GM12878 (cell line): ENCODE measurements around the gene DPH6. TPM values are rescaled to one million over a fixed set of nuclear protein-coding genes. Genes with fewer than 3 reads are reported as not detected.

Experiments
- ATAC-seq: fragments of 200-7000 bp; cut with Tn5 transposase; 3 replicates; pipeline ENCODE4 v1.9.1; 2020; ENCODE audit warnings: mild to moderate bottlenecking, moderate library complexity
- BruUV-seq: library from RNA; stranded (reverse); fragments of 400-500 nt; replicated peaks from 2 replicates; lab custom pipeline; 2021; lab: Mats Ljungman, UMichigan
- CTCF ChIA-PET: fragments of 300-600 bp; sonication (Branson Sonifier 250); formaldehyde crosslinking; extraction: SDS; loops from one replicate; lab custom pipeline; 2021; ENCODE audit warnings: inconsistent platforms; lab: Yijun Ruan, JAX
- POLR2A ChIA-PET: fragments of 350-600 bp; formaldehyde crosslinking; extraction: SDS; loops from one replicate; lab custom pipeline; 2021; ENCODE audit warnings: inconsistent platforms; lab: Charles Lee
- RAD21 ChIA-PET: fragments of 300-600 bp; sonication (Branson Sonifier 250); formaldehyde crosslinking; loops from one replicate; lab custom pipeline; 2023; ENCODE audit warnings: antibody characterized with exemption; ENCODE audit not compliant: unreplicated experiment; lab: Charles Lee
- SMC1A ChIA-PET: fragments of 300-600 bp; sonication (Branson Sonifier 250); formaldehyde crosslinking; loops from one replicate; lab custom pipeline; 2023; ENCODE audit not compliant: unreplicated experiment, uncharacterized antibody; lab: Charles Lee
- DNase-seq: peaks from one replicate; pipeline ENCODE4 v3.0.0-alpha.2; 2011; ENCODE audit warnings: low read depth, low spot score
- FAIRE-seq: peaks from 3 replicates; lab custom pipeline; 2011; peaks lifted over from hg19 to GRCh38; lab: Jason Lieb, UNC
- H2AFZ ChIP-seq: 2 replicates; pipeline ENCODE4 v1.6.0; 2011; ENCODE audit warnings: low read depth, low read length, control low read depth; ENCODE audit not compliant: control insufficient read depth
- H3K27ac ChIP-seq: 2 replicates; pipeline ENCODE4 v1.5.1; 2011; ENCODE audit warnings: control low read depth; ENCODE audit not compliant: control insufficient read depth, insufficient read depth
- H3K27me3 ChIP-seq, 2 experiments: replicated peaks in 1 of 2; 2 replicates each; pipeline versions ENCODE4 v1.6.0 to v1.6.1; 2011; ENCODE audit warnings: low read length in 1 of 2; ENCODE audit not compliant: control insufficient read depth in 2 of 2, insufficient read depth in 2 of 2
- H3K36me3 ChIP-seq, 2 experiments: 2 replicates each; pipeline ENCODE4 v1.5.1; 2011; ENCODE audit warnings: low read length in 1 of 2; ENCODE audit not compliant: control insufficient read depth in 2 of 2, insufficient read depth in 2 of 2
- H3K4me1 ChIP-seq: 2 replicates; pipeline ENCODE4 v1.6.1; 2011; ENCODE audit warnings: mild to moderate bottlenecking, low read length, moderate library complexity, mixed read lengths; ENCODE audit not compliant: control insufficient read depth, insufficient read depth
- H3K4me2 ChIP-seq: 2 replicates; pipeline ENCODE4 v1.6.0; 2011; ENCODE audit warnings: control low read depth; ENCODE audit not compliant: control insufficient read depth, insufficient read depth
- H3K4me3 ChIP-seq: fragments of 200-600 bp; sonication (generic); 2 replicates; pipeline ENCODE4 v1.5.1; 2016
- H3K79me2 ChIP-seq: 2 replicates; pipeline ENCODE4 v1.6.0; 2011; ENCODE audit warnings: low read length; ENCODE audit not compliant: control insufficient read depth, insufficient read depth
- H3K9ac ChIP-seq: 2 replicates; pipeline ENCODE4 v1.8.0; 2011; ENCODE audit warnings: low read length, control low read depth, mixed read lengths; ENCODE audit not compliant: control insufficient read depth, insufficient read depth
- H3K9me3 ChIP-seq: replicated peaks from 3 replicates; pipeline ENCODE4 v1.5.1; 2011; ENCODE audit warnings: mild to moderate bottlenecking, low read length; ENCODE audit not compliant: control insufficient read depth, insufficient read depth
- H4K20me1 ChIP-seq: 2 replicates; pipeline ENCODE4 v1.6.0; 2011; ENCODE audit not compliant: control insufficient read depth, insufficient read depth
- ATF2 ChIP-seq: IDR thresholded peaks from 2 replicates; pipeline ENCODE4 v1.6.1; 2012; ENCODE audit warnings: low read length, inconsistent platforms
- BCL11A ChIP-seq: IDR thresholded peaks from 2 replicates; pipeline ENCODE4 v1.6.1; 2011; ENCODE audit warnings: low read depth, low read length
- CBX5 ChIP-seq: sonication (generic); IDR thresholded peaks from 2 replicates; pipeline ENCODE4 v1.6.1; 2016; ENCODE audit warnings: low read depth, moderate library complexity, mild to moderate bottlenecking, inconsistent platforms
- IKZF1 ChIP-seq: fragments of 450-650 bp; conservative IDR thresholded peaks from 2 replicates; pipeline ENCODE4 v1.6.1; 2017; ENCODE audit warnings: antibody characterized with exemption, mild to moderate bottlenecking
- IRF4 ChIP-seq: IDR thresholded peaks from 2 replicates; pipeline ENCODE4 v1.6.1; 2011; ENCODE audit warnings: low read depth, low read length
- MYC ChIP-seq: IDR thresholded peaks from 2 replicates; pipeline ENCODE4 v1.6.1; 2011; ENCODE audit warnings: mild to moderate bottlenecking, low read length, moderate library complexity, inconsistent platforms; ENCODE audit not compliant: insufficient read depth, insufficient replicate concordance, insufficient read length, severe bottlenecking
- NFIC ChIP-seq: IDR thresholded peaks from 2 replicates; pipeline ENCODE4 v1.6.1; 2012; ENCODE audit warnings: low read depth, mild to moderate bottlenecking, inconsistent platforms, low read length, moderate library complexity
- NFXL1 ChIP-seq: fragments of 450-650 bp; IDR thresholded peaks from 2 replicates; pipeline ENCODE4 v1.6.1; 2017; ENCODE audit warnings: antibody characterized with exemption, mild to moderate bottlenecking, borderline replicate concordance
- NR2C1 ChIP-seq: fragments of 450-650 bp; IDR thresholded peaks from 2 replicates; pipeline ENCODE4 v1.6.1; 2017; ENCODE audit warnings: antibody characterized with exemption, mild to moderate bottlenecking, moderate library complexity
- SREBF2 ChIP-seq: IDR thresholded peaks from 2 replicates; pipeline ENCODE4 v1.6.1; 2012; ENCODE audit warnings: mild to moderate bottlenecking, low read length
- SUZ12 ChIP-seq: fragments of 200-600 bp; sonication (generic); IDR thresholded peaks from one replicate; pipeline ENCODE4 v1.6.1; 2018; ENCODE audit warnings: antibody characterized with exemption, mild to moderate bottlenecking; ENCODE audit not compliant: unreplicated experiment
- TAF1 ChIP-seq: IDR thresholded peaks from 2 replicates; pipeline ENCODE4 v1.6.1; 2011; ENCODE audit warnings: mild to moderate bottlenecking, low read depth, low read length, borderline replicate concordance
- TBL1XR1 ChIP-seq: IDR thresholded peaks from 2 replicates; pipeline ENCODE4 v1.6.1; 2012; ENCODE audit warnings: low read depth, low read length, improper control_type of control experiment
- ZBTB4 ChIP-seq: fragments of 450-650 bp; formaldehyde crosslinking; IDR thresholded peaks from 2 replicates; pipeline ENCODE4 v1.4.0; 2022; ENCODE audit warnings: mild to moderate bottlenecking, moderate library complexity
- ZNF274 ChIP-seq: IDR thresholded peaks from one replicate; pipeline ENCODE4 v1.8.0; 2011; ENCODE audit not compliant: insufficient read length, insufficient read depth
- WGBS: methylation state at CpG from one replicate; pipeline ENCODE4 v1.1.6; 2016; ENCODE audit warnings: low lambda C conversion rate; ENCODE audit not compliant: insufficient replicate concordance, insufficient coverage; ENCODE audit errors: missing lambda C conversion rate; 5-methylcytosine and 5-hydroxymethylcytosine counted together
- in situ Hi-C: fragments of 300-500 bp; cut with MboI; formaldehyde crosslinking; loops from 9 replicates; pipeline ENCODE4 v1.14.3; 2018; ENCODE audit warnings: mixed read lengths
- intact Hi-C: fragments of 100-400 bp; cut with micrococcal nuclease; formaldehyde crosslinking; loops from one replicate; pipeline ENCODE4 v1.14.2; 2022; ENCODE audit not compliant: unreplicated experiment
- polyA plus RNA-seq, 11 experiments: library from polyadenylated mRNA; depleted of rRNA in 4 of 11; unstranded in 6 of 11; stranded (reverse) in 5 of 11; fragments of >200 nt; fragmentation: Nextera tagmentation in 4 of 11; fragmentation: Illumina TruSeq in 1 of 11; extraction: Ambion mirVana in 4 of 11; extraction: Trizol in 1 of 11; gene quantifications; 1 replicate in 1 of 11; 2 replicates in 10 of 11; pipeline versions ENCODE4 v1.2.1 to v1.2.3, GENCODE V29; 2011 to 2016; ENCODE audit warnings: inconsistent platforms in 2 of 11, missing spikeins in 2 of 11, low read depth in 1 of 11
- total RNA-seq, 4 experiments: library from RNA; depleted of rRNA in 3 of 4; stranded (reverse); fragments of >200 nt in 3 of 4; fragmentation: Illumina TruSeq in 1 of 4; extraction: Trizol in 1 of 4; gene quantifications; 2 replicates each; pipeline versions ENCODE4 v1.2.1 to v1.2.3, GENCODE V29; 2013 to 2021

Gene DPH6
- total and polyA plus RNA-seq, 10 of the 15 experiments (the other 5 are each of a cell fraction or from before 2014, with no cell fraction given), result 9.0 to 68.5 (median 17.1) TPM

- WGBS, result 96% methylated on average over 7 of the region's 7 CpGs
- Histone ChIP-seq H3K9me3 (no peaks in the 10 kb centered on the region), H2AFZ (no peak overlapping the region), H3K27ac (no peak overlapping the region), H4K20me1 (no peaks in the 10 kb centered on the region), H3K9ac (no peak overlapping the region), H3K4me1 (no peaks in the 10 kb centered on the region), H3K4me2 (no peak overlapping the region), H3K79me2 (no peaks in the 10 kb centered on the region), H3K27me3 (no peaks in the 10 kb centered on the region), H3K36me3 (no peaks in the 10 kb centered on the region), H3K4me3 (no peak overlapping the region)
- ChIA-PET RAD21 (no interaction called here), SMC1A (interaction anchor here (1.5 to 1.9 kb wide), 2 partner anchors 9 to 14 kb away, joined by 3 to 5 read pairs; no protein-coding TSS in a partner anchor), POLR2A (no interaction called here), CTCF (interaction anchor here (0.6 to 1.3 kb wide), 2 partner anchors 13 to 28 kb away, joined by 3 to 8 read pairs; no protein-coding TSS in a partner anchor)
- FAIRE-seq, result no peak
- BruUV-seq, result no TSS peak
- TF ChIP-seq BCL11A (no peak), SUZ12 (no peak), TAF1 (no peak), ATF2 (no peak), ZNF274 (no peak), ZBTB4 (CRISPR knock-in tag) (no peak), NR2C1 (no peak), MYC (no peak), NFIC (no peak), SREBF2 (no peak), CBX5 (no peak), IRF4 (no peak), IKZF1 (no peak), TBL1XR1 (no peak), NFXL1 (no peak)
- no peak for ATAC-seq
- in situ Hi-C loops, result no loop called here
- no peak for DNase-seq
- intact Hi-C loops, result no loop called here
Measured at GRCh38 chr15:35458176-35458856, 87.6 kb downstream of the DPH6 start.
